GM12878 (cell line): ENCODE measurements around the gene TRAPPC4.

ENCODE experiments used
- CREB1 ChIP-seq: IDR thresholded peaks from 2 replicates; pipeline ENCODE4 v1.6.1; 2012; ENCODE audit warnings: low read depth, mild to moderate bottlenecking, inconsistent platforms
- CTCF ChIP-seq, 3 experiments: IDR thresholded peaks in 2 of 3; conservative IDR thresholded peaks in 1 of 3; 2 replicates each; pipeline ENCODE4 v1.5.1; 2011; ENCODE audit warnings: low read depth in 3 of 3, low read length in 3 of 3, mild to moderate bottlenecking in 3 of 3, control low read depth in 2 of 3, moderate library complexity in 2 of 3, inconsistent platforms in 1 of 3, mixed read lengths in 1 of 3; ENCODE audit not compliant: control insufficient read depth in 2 of 3, insufficient read depth in 1 of 3; ENCODE audit errors: extremely low read depth in 1 of 3
- MYB ChIP-seq: fragments of 150-350 bp; IDR thresholded peaks from 2 replicates; pipeline ENCODE4 v1.6.1; 2014; ENCODE audit warnings: mild to moderate bottlenecking, low read depth, low read length, borderline replicate concordance
- MYC ChIP-seq: IDR thresholded peaks from 2 replicates; pipeline ENCODE4 v1.6.1; 2011; ENCODE audit warnings: mild to moderate bottlenecking, low read length, moderate library complexity, inconsistent platforms; ENCODE audit not compliant: insufficient read depth, insufficient replicate concordance, insufficient read length, severe bottlenecking
- PML ChIP-seq: IDR thresholded peaks from 2 replicates; pipeline ENCODE4 v1.6.1; 2012; ENCODE audit warnings: low read length, inconsistent platforms
- POLR2AphosphoS5 ChIP-seq: IDR thresholded peaks from 2 replicates; pipeline ENCODE4 v1.6.1; 2011; ENCODE audit warnings: mild to moderate bottlenecking, low read length, inconsistent platforms
- REST ChIP-seq: IDR thresholded peaks from 2 replicates; pipeline ENCODE4 v1.6.1; 2012; ENCODE audit warnings: mild to moderate bottlenecking, low read depth, low read length
- SIX5 ChIP-seq: IDR thresholded peaks from 2 replicates; pipeline ENCODE4 v1.6.1; 2011; ENCODE audit warnings: mild to moderate bottlenecking, low read depth, low read length, moderate library complexity; ENCODE audit not compliant: severe bottlenecking
- SMC3 ChIP-seq: IDR thresholded peaks from 2 replicates; pipeline ENCODE4 v1.6.1; 2011; ENCODE audit warnings: low read length, improper control_type of control experiment, borderline replicate concordance
- ZNF274 ChIP-seq: IDR thresholded peaks from one replicate; pipeline ENCODE4 v1.8.0; 2011; ENCODE audit not compliant: insufficient read length, insufficient read depth

- TF ChIP-seq MYC (no peak), REST (no peak), CREB1 (no peak), CTCF (IDR thresholded peaks at IDR 0.05 in 2 of 3, conservative IDR thresholded peaks at IDR 0.05 in 1 of 3; ENCODE audit: control insufficient read depth in 2 of 3, extremely low read depth in 1 of 3, insufficient read depth in 1 of 3, low read depth in 3 of 3, low read length in 3 of 3) (peak; percentile 22 to 46 (median 40); a peak in 5 of 6 replicates), MYB (no peak), ZNF274 (no peak), SIX5 (no peak), PML (no peak), POLR2AphosphoS5 (no peak), SMC3 (no peak)
Measured at GRCh38 chr11:118996926-118997626, 21.5 kb upstream of the TRAPPC4 start.
